GM12892 (cell line): ENCODE data around the gene CEP20.

Source experiments
- POLR2AphosphoS5 ChIP-seq: IDR thresholded peaks from 2 replicates; pipeline ENCODE4 v1.6.1; 2011; ENCODE audit warnings: low read depth, low read length, control low read depth
- TAF1 ChIP-seq: IDR thresholded peaks from 2 replicates; pipeline ENCODE4 v1.6.1; 2011; ENCODE audit warnings: low read depth, mild to moderate bottlenecking, control low read depth, low read length, borderline replicate concordance

DNA sequence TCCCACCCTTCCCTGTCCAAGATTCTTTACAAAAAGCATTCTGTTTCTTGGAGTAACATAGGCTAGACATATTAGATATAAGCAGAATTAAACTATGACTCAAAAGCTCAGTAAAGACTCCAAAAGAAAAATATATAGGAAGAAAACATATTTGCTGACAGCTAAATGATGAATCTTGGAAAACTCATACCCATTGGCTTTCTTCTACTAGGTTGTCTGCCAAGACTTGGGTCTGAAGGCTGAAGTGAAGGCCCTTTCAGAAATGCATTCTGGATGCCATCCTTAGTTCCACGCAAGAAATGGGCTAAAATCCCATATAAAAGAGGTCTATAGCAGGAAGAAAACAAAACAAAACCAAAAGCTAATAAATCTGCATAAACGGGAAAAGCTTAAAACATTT, 15.1 kb downstream of the CEP20 start:
- TF ChIP-seq TAF1 (no peak), POLR2AphosphoS5 (no peak)
